ENCODE data around the gene MRPS2. TPM values are rescaled to one million over a fixed set of nuclear protein-coding genes. Genes with fewer than 3 reads are reported as not detected.

The MRPS2 gene
- total and polyA plus RNA-seq, 2 experiments from 2014 or later, result 83.2 to 116 TPM

DNA sequence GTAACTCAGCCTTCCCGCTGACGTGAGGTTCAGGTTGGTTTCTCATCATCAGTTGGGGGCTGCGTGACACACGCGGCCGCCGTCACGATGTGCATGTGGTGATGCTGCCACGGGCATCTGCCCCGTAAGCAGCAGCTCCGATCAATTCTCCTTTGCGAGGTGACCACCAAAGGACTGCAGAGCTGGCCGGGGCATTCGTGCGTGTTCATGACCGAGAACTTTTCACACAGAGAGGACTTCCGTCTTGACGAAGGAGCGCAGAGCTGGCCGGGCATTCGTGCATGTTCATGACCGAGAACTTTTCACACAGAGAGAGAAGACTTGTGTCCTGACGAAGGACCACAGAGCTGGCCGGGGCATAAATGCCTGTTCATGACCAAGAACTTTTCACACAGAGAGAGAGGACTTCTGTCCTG is 16.9 kb downstream of the MRPS2 start (continued):
- TF ChIP-seq CTCF (conservative IDR thresholded peaks at IDR 0.05; ENCODE audit: low read depth in 2 of 2), result no peak

- no peak for ATAC-seq
- H3K4me1 ChIP-seq (ENCODE audit: insufficient read depth), result no peaks in the 10 kb centered on the region
- H3K36me3 ChIP-seq (ENCODE audit: insufficient read depth), result no peaks in the 10 kb centered on the region
- Mint-ChIP-seq H3K36me3 (ENCODE audit: low read depth) (no peaks in the 10 kb centered on the region), H3K27me3 (ENCODE audit: insufficient read depth, low read depth, poor library complexity) (no peaks in the 10 kb centered on the region), H3K27ac (no peak overlapping the region), H3K4me3 (no peak overlapping the region), H3K4me1 (peaks cover 10% of the 10 kb centered on the region; the same call in 2 of the 3 replicates), H3K9me3 (no peaks in the 10 kb centered on the region)
- H3K27me3 ChIP-seq (ENCODE audit: insufficient read depth), result no peaks in the 10 kb centered on the region
- no peak overlapping the region for H3K27ac ChIP-seq (ENCODE audit: low read depth)
- H3K79me2 ChIP-seq (replicated peaks; ENCODE audit: insufficient read depth), result no peaks in the 10 kb centered on the region
- TF ChIP-seq NANOG (IDR thresholded peaks at IDR 0.05; ENCODE audit: borderline replicate concordance), result no peak
- TF ChIP-seq JUNB (IDR thresholded peaks at IDR 0.05; ENCODE audit: unreplicated experiment), result no peak
- no peak for TF ChIP-seq EZH2 (IDR thresholded peaks at IDR 0.05; ENCODE audit: low read depth, unreplicated experiment)
- no peak for TF ChIP-seq POLR2AphosphoS5 (IDR thresholded peaks at IDR 0.05; ENCODE audit: low read depth)
- no peak for TF ChIP-seq STAT1 (IDR thresholded peaks at IDR 0.05; ENCODE audit: unreplicated experiment)
- TF ChIP-seq, protein P1, sequence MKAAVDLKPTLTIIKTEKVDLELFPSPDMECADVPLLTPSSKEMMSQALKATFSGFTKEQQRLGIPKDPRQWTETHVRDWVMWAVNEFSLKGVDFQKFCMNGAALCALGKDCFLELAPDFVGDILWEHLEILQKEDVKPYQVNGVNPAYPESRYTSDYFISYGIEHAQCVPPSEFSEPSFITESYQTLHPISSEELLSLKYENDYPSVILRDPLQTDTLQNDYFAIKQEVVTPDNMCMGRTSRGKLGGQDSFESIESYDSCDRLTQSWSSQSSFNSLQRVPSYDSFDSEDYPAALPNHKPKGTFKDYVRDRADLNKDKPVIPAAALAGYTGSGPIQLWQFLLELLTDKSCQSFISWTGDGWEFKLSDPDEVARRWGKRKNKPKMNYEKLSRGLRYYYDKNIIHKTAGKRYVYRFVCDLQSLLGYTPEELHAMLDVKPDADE (IDR thresholded peaks at IDR 0.05), result no peak
- TF ChIP-seq, protein P2, sequence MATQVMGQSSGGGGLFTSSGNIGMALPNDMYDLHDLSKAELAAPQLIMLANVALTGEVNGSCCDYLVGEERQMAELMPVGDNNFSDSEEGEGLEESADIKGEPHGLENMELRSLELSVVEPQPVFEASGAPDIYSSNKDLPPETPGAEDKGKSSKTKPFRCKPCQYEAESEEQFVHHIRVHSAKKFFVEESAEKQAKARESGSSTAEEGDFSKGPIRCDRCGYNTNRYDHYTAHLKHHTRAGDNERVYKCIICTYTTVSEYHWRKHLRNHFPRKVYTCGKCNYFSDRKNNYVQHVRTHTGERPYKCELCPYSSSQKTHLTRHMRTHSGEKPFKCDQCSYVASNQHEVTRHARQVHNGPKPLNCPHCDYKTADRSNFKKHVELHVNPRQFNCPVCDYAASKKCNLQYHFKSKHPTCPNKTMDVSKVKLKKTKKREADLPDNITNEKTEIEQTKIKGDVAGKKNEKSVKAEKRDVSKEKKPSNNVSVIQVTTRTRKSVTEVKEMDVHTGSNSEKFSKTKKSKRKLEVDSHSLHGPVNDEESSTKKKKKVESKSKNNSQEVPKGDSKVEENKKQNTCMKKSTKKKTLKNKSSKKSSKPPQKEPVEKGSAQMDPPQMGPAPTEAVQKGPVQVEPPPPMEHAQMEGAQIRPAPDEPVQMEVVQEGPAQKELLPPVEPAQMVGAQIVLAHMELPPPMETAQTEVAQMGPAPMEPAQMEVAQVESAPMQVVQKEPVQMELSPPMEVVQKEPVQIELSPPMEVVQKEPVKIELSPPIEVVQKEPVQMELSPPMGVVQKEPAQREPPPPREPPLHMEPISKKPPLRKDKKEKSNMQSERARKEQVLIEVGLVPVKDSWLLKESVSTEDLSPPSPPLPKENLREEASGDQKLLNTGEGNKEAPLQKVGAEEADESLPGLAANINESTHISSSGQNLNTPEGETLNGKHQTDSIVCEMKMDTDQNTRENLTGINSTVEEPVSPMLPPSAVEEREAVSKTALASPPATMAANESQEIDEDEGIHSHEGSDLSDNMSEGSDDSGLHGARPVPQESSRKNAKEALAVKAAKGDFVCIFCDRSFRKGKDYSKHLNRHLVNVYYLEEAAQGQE (IDR thresholded peaks at IDR 0.05; ENCODE audit: unreplicated experiment), result no peak
- H2AFZ ChIP-seq, result no peak overlapping the region
- DNase-seq (ENCODE audit: low spot score), result no peak
- no peak overlapping the region for H3K4me3 ChIP-seq
- H3K9me2 ChIP-seq (ENCODE audit: insufficient read depth), result no peaks in the 10 kb centered on the region
- no peaks in the 10 kb centered on the region for H4K20me1 ChIP-seq (replicated peaks; ENCODE audit: insufficient read depth)
- H3K4me2 ChIP-seq, result no peak overlapping the region
- H3F3A ChIP-seq (replicated peaks; ENCODE audit: low read depth), result no peaks in the 10 kb centered on the region
Observed at GRCh38 chr9:135519179-135519971, 18.9 kb downstream of the MRPS2 start.
